Endothelial cell of umbilical vein (primary cell): ENCODE measurements around the gene GP9. TPM values are rescaled to one million over a fixed set of nuclear protein-coding genes. Genes with fewer than 3 reads are reported as not detected.

Experiments used
- BruUV-seq: library from RNA; stranded (reverse); fragments of 400-500 nt; replicated peaks from 2 replicates; lab custom pipeline; 2021; lab: Mats Ljungman, UMichigan
- CTCF ChIA-PET: fragments of 300-600, 350-600 bp; sonication (Branson Sonifier 250); formaldehyde crosslinking; loops from one replicate; lab custom pipeline; 2021; ENCODE audit warnings: antibody characterized with exemption, inconsistent platforms; lab: Charles Lee
- POLR2A ChIA-PET: fragments of 300-600, 350-600 bp; sonication (Branson Sonifier 250); formaldehyde crosslinking; loops from one replicate; lab custom pipeline; 2021; ENCODE audit warnings: antibody characterized with exemption, inconsistent platforms; lab: Charles Lee
- DNase-seq: peaks from one replicate; pipeline ENCODE4 v3.0.0-alpha.2; 2011; ENCODE audit warnings: low read depth, low spot score
- FAIRE-seq: peaks from 2 replicates; lab custom pipeline; 2011; peaks lifted over from hg19 to GRCh38; lab: Jason Lieb, UNC
- H2AFZ ChIP-seq: 2 replicates; pipeline ENCODE4 v1.6.0; 2012; ENCODE audit warnings: low read depth, low read length, control low read depth, inconsistent platforms
- H3K27ac ChIP-seq: 2 replicates; pipeline ENCODE4 v1.5.1; 2011; ENCODE audit warnings: low read depth, mild to moderate bottlenecking, control low read depth, low read length, moderate library complexity; ENCODE audit not compliant: insufficient read depth
- H3K27me3 ChIP-seq, 2 experiments: 2 replicates each; pipeline versions ENCODE4 v1.6.0 to v1.6.1; 2011; ENCODE audit warnings: low read length in 2 of 2, mixed read lengths in 1 of 2; ENCODE audit not compliant: control insufficient read depth in 2 of 2, insufficient read depth in 2 of 2
- H3K36me3 ChIP-seq, 2 experiments: 2 replicates in 1 of 2; 3 replicates in 1 of 2; pipeline ENCODE4 v1.5.1; 2011; ENCODE audit warnings: low read length in 2 of 2, mild to moderate bottlenecking in 1 of 2, moderate library complexity in 1 of 2; ENCODE audit not compliant: control insufficient read depth in 2 of 2, insufficient read depth in 2 of 2; ENCODE audit errors: extremely low read depth in 1 of 2
- H3K4me1 ChIP-seq: 3 replicates; pipeline ENCODE4 v1.5.1; 2011; ENCODE audit warnings: mild to moderate bottlenecking, low read length; ENCODE audit not compliant: control insufficient read depth, insufficient read depth; ENCODE audit errors: extremely low read depth
- H3K4me2 ChIP-seq: 2 replicates; pipeline ENCODE4 v1.6.1; 2011; ENCODE audit warnings: low read length, control low read depth, mixed read lengths; ENCODE audit not compliant: insufficient read depth
- H3K4me3 ChIP-seq, 3 experiments: fragments of 200-600 bp in 1 of 3; sonication (generic), shearing (Covaris generic) in 1 of 3; replicated peaks in 1 of 3; 2 replicates each; pipeline ENCODE4 v1.5.1; 2011 to 2016; ENCODE audit warnings: control low read depth in 3 of 3, low read length in 3 of 3, mild to moderate bottlenecking in 2 of 3, inconsistent platforms in 1 of 3, low read depth in 1 of 3, moderate library complexity in 1 of 3; ENCODE audit not compliant: insufficient read depth in 1 of 3
- H3K79me2 ChIP-seq: 2 replicates; pipeline ENCODE4 v1.6.0; 2012; ENCODE audit warnings: low read length, inconsistent platforms; ENCODE audit not compliant: control insufficient read depth, insufficient read depth
- H3K9ac ChIP-seq: replicated peaks from 2 replicates; pipeline ENCODE3; 2011; ENCODE audit warnings: low read length, control low read depth; ENCODE audit not compliant: insufficient read depth; ENCODE audit errors: extremely low read depth
- H3K9me1 ChIP-seq: replicated peaks from 3 replicates; pipeline ENCODE4 v1.6.0; 2011; ENCODE audit warnings: mild to moderate bottlenecking, low read length; ENCODE audit not compliant: control insufficient read depth, insufficient read depth; ENCODE audit errors: extremely low read depth
- H3K9me3 ChIP-seq: replicated peaks from 2 replicates; pipeline ENCODE4 v1.5.1; 2012; ENCODE audit warnings: low read length, inconsistent platforms; ENCODE audit not compliant: control insufficient read depth, insufficient read depth
- H4K20me1 ChIP-seq: replicated peaks from 2 replicates; pipeline ENCODE3; 2011; ENCODE audit warnings: mild to moderate bottlenecking, low read length; ENCODE audit not compliant: control insufficient read depth, insufficient read depth; ENCODE audit errors: extremely low read depth
- FOS ChIP-seq: IDR thresholded peaks from 2 replicates; pipeline ENCODE4 v1.6.1; 2011; ENCODE audit warnings: mild to moderate bottlenecking, low read length, moderate library complexity, borderline replicate concordance; ENCODE audit not compliant: insufficient read depth
- GATA2 ChIP-seq: IDR thresholded peaks from 2 replicates; pipeline ENCODE4 v1.7.0; 2011; ENCODE audit warnings: low read depth, mild to moderate bottlenecking, moderate library complexity, mixed read lengths, low read length; ENCODE audit not compliant: insufficient read length, insufficient read depth
- MYC ChIP-seq: IDR thresholded peaks from one replicate; pipeline ENCODE4 v1.6.1; 2011; ENCODE audit warnings: mild to moderate bottlenecking, low read depth, low read length
- dilution Hi-C: fragments of 300-500 bp; cut with MboI; formaldehyde crosslinking; loops from one replicate; pipeline ENCODE4 v1.15.0; 2019; ENCODE audit warnings: low sequenced_read_pairs; ENCODE audit not compliant: extremely low pct_ligation_motif_present
- intact Hi-C: fragments of 100-400 bp; cut with micrococcal nuclease; formaldehyde crosslinking; loops from one replicate; pipeline ENCODE4 v1.10.0; 2022
- polyA plus RNA-seq, 4 experiments: library from polyadenylated mRNA; depleted of rRNA in 3 of 4; stranded (reverse) in 3 of 4; unstranded in 1 of 4; fragments of >200 nt; gene quantifications; 2 replicates each; pipeline versions ENCODE4 v1.2.1 to v1.2.3, GENCODE V29; 2011 to 2012; ENCODE audit warnings: missing spikeins in 1 of 4
- total RNA-seq: library from RNA; stranded (reverse); gene quantifications from 2 replicates; pipeline ENCODE4 v1.2.3, GENCODE V29; 2021
- TF ChIP-seq, protein P1 (sequence below): IDR thresholded peaks from 2 replicates; pipeline ENCODE4 v1.6.1; 2011; ENCODE audit not compliant: insufficient read depth, insufficient read length
- TF ChIP-seq, protein P2 (sequence below), 2 donors: IDR thresholded peaks; 1 replicate in 1 of 2; 2 replicates in 1 of 2; pipeline ENCODE4 v1.5.1; 2011; ENCODE audit warnings: low read length in 2 of 2, mild to moderate bottlenecking in 2 of 2, moderate library complexity in 2 of 2, control low read depth in 1 of 2, inconsistent platforms in 1 of 2, low read depth in 1 of 2; ENCODE audit not compliant: insufficient read depth in 1 of 2; ENCODE audit errors: extremely low read depth in 1 of 2

Gene GP9
- total and polyA plus RNA-seq, 2 donors (not counting 3 experiments of a cell fraction or from before 2014, with no cell fraction given), result not detected

DNA sequence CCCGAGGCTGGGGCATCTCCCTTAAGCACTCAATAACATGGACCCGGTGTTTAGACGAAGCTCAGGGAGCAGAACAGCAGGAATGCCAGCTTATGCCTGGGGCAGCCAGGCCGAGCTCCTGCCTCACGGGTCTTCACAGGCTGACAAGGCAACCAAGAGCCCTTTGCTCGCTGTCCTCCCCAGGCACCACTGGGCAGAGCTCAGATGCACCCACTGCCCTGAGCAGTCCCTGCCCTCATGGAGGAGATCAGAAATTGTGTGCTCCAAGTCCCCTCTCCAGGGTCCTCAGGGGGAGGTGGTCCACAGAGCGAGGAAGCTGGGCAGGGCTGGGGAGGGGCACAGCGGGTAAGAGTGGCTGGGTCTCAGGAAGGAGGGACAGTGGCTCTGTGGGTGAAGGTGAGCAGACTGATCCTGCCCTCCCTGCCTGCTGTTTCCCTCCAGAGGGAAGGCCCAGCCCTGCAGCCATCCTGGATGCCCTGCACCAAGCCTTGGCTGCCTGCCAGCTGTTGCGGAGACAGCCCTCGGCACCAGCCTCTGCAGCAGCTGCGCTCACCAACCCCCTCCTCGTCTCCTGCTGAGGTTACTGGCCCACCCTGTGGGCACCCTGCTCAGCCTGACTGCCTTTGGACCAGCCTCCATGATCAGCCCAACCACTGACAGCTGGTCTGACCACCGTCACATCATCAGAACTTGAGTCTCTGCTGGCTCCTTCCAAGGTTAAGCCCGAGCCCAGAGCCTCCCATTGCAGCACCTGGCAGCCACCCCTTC, 21.1 kb upstream of the GP9 start:
- no peak overlapping the region for H2AFZ ChIP-seq
- TF ChIP-seq FOS, result no peak
- TF ChIP-seq GATA2, result no peak
- TF ChIP-seq, protein P1, sequence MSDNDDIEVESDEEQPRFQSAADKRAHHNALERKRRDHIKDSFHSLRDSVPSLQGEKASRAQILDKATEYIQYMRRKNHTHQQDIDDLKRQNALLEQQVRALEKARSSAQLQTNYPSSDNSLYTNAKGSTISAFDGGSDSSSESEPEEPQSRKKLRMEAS, result no peak
- TF ChIP-seq, protein P2, sequence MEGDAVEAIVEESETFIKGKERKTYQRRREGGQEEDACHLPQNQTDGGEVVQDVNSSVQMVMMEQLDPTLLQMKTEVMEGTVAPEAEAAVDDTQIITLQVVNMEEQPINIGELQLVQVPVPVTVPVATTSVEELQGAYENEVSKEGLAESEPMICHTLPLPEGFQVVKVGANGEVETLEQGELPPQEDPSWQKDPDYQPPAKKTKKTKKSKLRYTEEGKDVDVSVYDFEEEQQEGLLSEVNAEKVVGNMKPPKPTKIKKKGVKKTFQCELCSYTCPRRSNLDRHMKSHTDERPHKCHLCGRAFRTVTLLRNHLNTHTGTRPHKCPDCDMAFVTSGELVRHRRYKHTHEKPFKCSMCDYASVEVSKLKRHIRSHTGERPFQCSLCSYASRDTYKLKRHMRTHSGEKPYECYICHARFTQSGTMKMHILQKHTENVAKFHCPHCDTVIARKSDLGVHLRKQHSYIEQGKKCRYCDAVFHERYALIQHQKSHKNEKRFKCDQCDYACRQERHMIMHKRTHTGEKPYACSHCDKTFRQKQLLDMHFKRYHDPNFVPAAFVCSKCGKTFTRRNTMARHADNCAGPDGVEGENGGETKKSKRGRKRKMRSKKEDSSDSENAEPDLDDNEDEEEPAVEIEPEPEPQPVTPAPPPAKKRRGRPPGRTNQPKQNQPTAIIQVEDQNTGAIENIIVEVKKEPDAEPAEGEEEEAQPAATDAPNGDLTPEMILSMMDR (IDR thresholded peaks at IDR 0.05; ENCODE audit: extremely low read depth in 1 of 2, insufficient read depth in 1 of 2, low read depth in 1 of 2, low read length in 2 of 2), result no peak
- no peak for TF ChIP-seq MYC
- ChIA-PET POLR2A (no interaction called here), CTCF (interaction anchor here (1.6 kb wide), 1 partner anchor 14 kb away, joined by 7 read pairs; no protein-coding TSS in a partner anchor)
- H3K27ac ChIP-seq, result no peak overlapping the region
- no peaks in the 10 kb centered on the region for H3K36me3 ChIP-seq
- H3K4me3 ChIP-seq, result no peak overlapping the region
- no peaks in the 10 kb centered on the region for H3K9me3 ChIP-seq
- FAIRE-seq (no peak), DNase-seq (no peak)
- no TSS peak for BruUV-seq
- no peak overlapping the region for H3K9ac ChIP-seq
- intact Hi-C loops (no loop called here), dilution Hi-C loops (no loop called here)
- H3K4me2 ChIP-seq, result no peak overlapping the region
- H3K79me2 ChIP-seq, result no peaks in the 10 kb centered on the region
- no peaks in the 10 kb centered on the region for H3K4me1 ChIP-seq
- H4K20me1 ChIP-seq, result no peaks in the 10 kb centered on the region
- no peaks in the 10 kb centered on the region for H3K9me1 ChIP-seq
- H3K27me3 ChIP-seq, result no peaks in the 10 kb centered on the region
